Measurements from ENCODE around the gene ADGRB2.

The ADGRB2 gene

GRCh38 chr1:31755197-31755611 lies 8.9 kb downstream of the ADGRB2 start:
- Histone ChIP-seq H3K27me3 (ENCODE audit: insufficient read depth, low read length, poor library complexity) (peaks cover under 1% of the 10 kb centered on the region), H3K9ac (ENCODE audit: low read depth, low read length) (no peak overlapping the region), H2AFZ (ENCODE audit: low read depth, low read length) (no peak overlapping the region), H3K4me1 (ENCODE audit: insufficient read depth, low read length) (peaks cover 31% of the 10 kb centered on the region), H4K20me1 (ENCODE audit: insufficient read depth, low read length) (peaks cover 25% of the 10 kb centered on the region), H3K79me2 (ENCODE audit: insufficient read depth, low read length) (no peaks in the 10 kb centered on the region), H3K36me3 (ENCODE audit: insufficient read depth, low read length) (no peaks in the 10 kb centered on the region), H3K9me3 (ENCODE audit: insufficient read depth, low read length, severe bottlenecking) (no peaks in the 10 kb centered on the region), H3K27ac (ENCODE audit: low read length) (no peak overlapping the region), H3K4me3 (ENCODE audit: low read depth in 1 of 2, low read length in 2 of 2) (no peak overlapping the region), H3K4me2 (ENCODE audit: insufficient read depth, low read length) (no peak overlapping the region)
- no peak for DNase-seq
- TF ChIP-seq, protein P1, sequence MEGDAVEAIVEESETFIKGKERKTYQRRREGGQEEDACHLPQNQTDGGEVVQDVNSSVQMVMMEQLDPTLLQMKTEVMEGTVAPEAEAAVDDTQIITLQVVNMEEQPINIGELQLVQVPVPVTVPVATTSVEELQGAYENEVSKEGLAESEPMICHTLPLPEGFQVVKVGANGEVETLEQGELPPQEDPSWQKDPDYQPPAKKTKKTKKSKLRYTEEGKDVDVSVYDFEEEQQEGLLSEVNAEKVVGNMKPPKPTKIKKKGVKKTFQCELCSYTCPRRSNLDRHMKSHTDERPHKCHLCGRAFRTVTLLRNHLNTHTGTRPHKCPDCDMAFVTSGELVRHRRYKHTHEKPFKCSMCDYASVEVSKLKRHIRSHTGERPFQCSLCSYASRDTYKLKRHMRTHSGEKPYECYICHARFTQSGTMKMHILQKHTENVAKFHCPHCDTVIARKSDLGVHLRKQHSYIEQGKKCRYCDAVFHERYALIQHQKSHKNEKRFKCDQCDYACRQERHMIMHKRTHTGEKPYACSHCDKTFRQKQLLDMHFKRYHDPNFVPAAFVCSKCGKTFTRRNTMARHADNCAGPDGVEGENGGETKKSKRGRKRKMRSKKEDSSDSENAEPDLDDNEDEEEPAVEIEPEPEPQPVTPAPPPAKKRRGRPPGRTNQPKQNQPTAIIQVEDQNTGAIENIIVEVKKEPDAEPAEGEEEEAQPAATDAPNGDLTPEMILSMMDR (IDR thresholded peaks at IDR 0.05; ENCODE audit: borderline replicate concordance, extremely low read depth, low read length, poor library complexity, severe bottlenecking) = no peak
- no peak for TF ChIP-seq EZH2 (IDR thresholded peaks at IDR 0.05; ENCODE audit: borderline replicate concordance, low read depth, low read length, severe bottlenecking)
- ATAC-seq (ENCODE audit: insufficient read depth, low read depth) = no peak

DNA sequence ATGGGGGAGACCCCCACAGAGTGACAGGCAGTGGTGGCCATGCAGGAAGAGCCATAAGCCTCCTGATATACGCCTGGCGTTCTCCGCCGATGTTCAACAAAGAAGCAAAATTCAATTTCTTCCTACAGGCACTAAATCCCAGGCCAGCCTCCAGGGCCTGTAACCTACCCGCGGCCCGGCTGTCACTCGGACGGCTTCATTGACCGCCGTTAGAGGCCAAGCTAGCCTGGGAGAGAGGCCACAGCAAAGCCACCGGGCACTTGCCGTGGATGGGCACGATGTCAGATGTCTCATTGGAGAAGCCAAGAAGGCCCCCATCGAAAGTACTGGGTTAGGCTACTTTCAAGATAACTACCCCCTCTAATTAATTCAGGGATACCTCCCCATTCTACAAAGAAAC lies 9.7 kb downstream of the ADGRB2 start:
- H3K4me1 ChIP-seq (ENCODE audit: insufficient read depth, low read length) = peaks cover 29% of the 10 kb centered on the region
- H3K79me2 ChIP-seq (ENCODE audit: insufficient read depth, low read length) = no peaks in the 10 kb centered on the region
- H3K4me2 ChIP-seq (ENCODE audit: insufficient read depth, low read length) = no peak overlapping the region
- no peaks in the 10 kb centered on the region for H3K27me3 ChIP-seq (ENCODE audit: insufficient read depth, low read length, poor library complexity)
- no peak overlapping the region for H3K27ac ChIP-seq (ENCODE audit: low read length)
- H3K9ac ChIP-seq (ENCODE audit: low read depth, low read length) = no peak overlapping the region
- H4K20me1 ChIP-seq (ENCODE audit: insufficient read depth, low read length) = peaks cover 17% of the 10 kb centered on the region; the same call in 1 of the 2 replicates
- ATAC-seq (ENCODE audit: insufficient read depth, low read depth) = no peak
- H3K36me3 ChIP-seq (ENCODE audit: insufficient read depth, low read length) = no peaks in the 10 kb centered on the region
- no peak overlapping the region for H2AFZ ChIP-seq (ENCODE audit: low read depth, low read length)
- no peak for DNase-seq
- H3K4me3 ChIP-seq (ENCODE audit: low read depth in 1 of 2, low read length in 2 of 2) = no peak overlapping the region
- H3K9me3 ChIP-seq (ENCODE audit: insufficient read depth, low read length, severe bottlenecking) = no peaks in the 10 kb centered on the region
- TF ChIP-seq EZH2 (IDR thresholded peaks at IDR 0.05; ENCODE audit: borderline replicate concordance, low read depth, low read length, severe bottlenecking) = no peak
- TF ChIP-seq, protein P1 (IDR thresholded peaks at IDR 0.05; ENCODE audit: borderline replicate concordance, extremely low read depth, low read length, poor library complexity, severe bottlenecking) = no peak

DNA sequence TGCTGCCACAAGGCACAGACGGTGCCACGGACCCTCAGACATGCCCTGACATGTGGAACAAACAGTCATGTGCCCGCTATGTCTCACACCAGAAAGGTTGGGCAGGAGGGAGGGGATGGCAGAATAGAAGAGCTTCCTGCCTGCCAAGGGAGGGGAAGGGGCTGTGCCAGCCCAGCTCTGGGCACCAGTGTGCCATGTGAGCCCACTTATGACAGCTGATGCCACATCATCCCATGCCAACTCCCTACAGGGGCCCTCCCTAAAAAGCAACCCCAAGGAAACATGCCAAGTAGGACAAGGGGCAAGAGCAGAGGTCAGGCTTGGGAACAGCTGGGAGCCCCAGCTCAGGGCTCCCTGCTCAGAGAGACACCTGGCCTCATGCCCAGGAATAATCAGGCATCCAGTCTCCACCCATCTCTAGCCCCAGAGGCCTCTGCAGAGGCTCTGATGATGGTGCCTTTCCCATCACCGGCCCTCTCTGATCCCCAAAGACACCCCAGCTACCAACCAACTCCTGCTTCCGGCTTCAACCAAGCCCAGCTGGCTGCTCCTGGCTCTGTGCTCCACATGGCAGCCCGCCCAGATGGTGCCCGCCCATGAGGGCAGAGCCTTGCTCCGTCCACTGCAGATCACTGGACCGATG lies 10.3 kb downstream of the ADGRB2 start:
- Histone ChIP-seq H3K79me2 (ENCODE audit: insufficient read depth, low read length) (no peaks in the 10 kb centered on the region), H3K4me2 (ENCODE audit: insufficient read depth, low read length) (no peak overlapping the region), H3K9me3 (ENCODE audit: insufficient read depth, low read length, severe bottlenecking) (no peaks in the 10 kb centered on the region), H2AFZ (ENCODE audit: low read depth, low read length) (no peak overlapping the region), H3K27ac (ENCODE audit: low read length) (peak overlapping the region; percentile 12; the same call in 1 of the 2 replicates), H3K9ac (ENCODE audit: low read depth, low read length) (no peak overlapping the region), H3K4me1 (ENCODE audit: insufficient read depth, low read length) (peaks cover 29% of the 10 kb centered on the region), H4K20me1 (ENCODE audit: insufficient read depth, low read length) (peaks cover 11% of the 10 kb centered on the region; the same call in 1 of the 2 replicates), H3K27me3 (ENCODE audit: insufficient read depth, low read length, poor library complexity) (no peaks in the 10 kb centered on the region), H3K4me3 (ENCODE audit: low read depth in 1 of 2, low read length in 2 of 2) (no peak overlapping the region), H3K36me3 (ENCODE audit: insufficient read depth, low read length) (no peaks in the 10 kb centered on the region)
- no peak for TF ChIP-seq EZH2 (IDR thresholded peaks at IDR 0.05; ENCODE audit: borderline replicate concordance, low read depth, low read length, severe bottlenecking)
- TF ChIP-seq, protein P1 (IDR thresholded peaks at IDR 0.05; ENCODE audit: borderline replicate concordance, extremely low read depth, low read length, poor library complexity, severe bottlenecking) = no peak
- ATAC-seq (ENCODE audit: insufficient read depth, low read depth) = no peak
- DNase-seq = peak; percentile 33

Measured in DND-41 (cell line).